Activated naive CD4-positive, alpha-beta T cell treated with anti-CD3 and anti-CD28 coated beads, Interleukin-2, amount 10 ng/mL, durations not matched to agents 5 hours and 36 hours (primary cell): ENCODE data around the gene TKT. TPM values are rescaled to one million over a fixed set of nuclear protein-coding genes. Genes with fewer than 3 reads are reported as not detected.

Source experiments
- total RNA-seq, 2 experiments: library from RNA; stranded (reverse); gene quantifications; one replicate each; pipeline ENCODE4 v1.2.3, GENCODE V29; 2021

Gene TKT, protein sequence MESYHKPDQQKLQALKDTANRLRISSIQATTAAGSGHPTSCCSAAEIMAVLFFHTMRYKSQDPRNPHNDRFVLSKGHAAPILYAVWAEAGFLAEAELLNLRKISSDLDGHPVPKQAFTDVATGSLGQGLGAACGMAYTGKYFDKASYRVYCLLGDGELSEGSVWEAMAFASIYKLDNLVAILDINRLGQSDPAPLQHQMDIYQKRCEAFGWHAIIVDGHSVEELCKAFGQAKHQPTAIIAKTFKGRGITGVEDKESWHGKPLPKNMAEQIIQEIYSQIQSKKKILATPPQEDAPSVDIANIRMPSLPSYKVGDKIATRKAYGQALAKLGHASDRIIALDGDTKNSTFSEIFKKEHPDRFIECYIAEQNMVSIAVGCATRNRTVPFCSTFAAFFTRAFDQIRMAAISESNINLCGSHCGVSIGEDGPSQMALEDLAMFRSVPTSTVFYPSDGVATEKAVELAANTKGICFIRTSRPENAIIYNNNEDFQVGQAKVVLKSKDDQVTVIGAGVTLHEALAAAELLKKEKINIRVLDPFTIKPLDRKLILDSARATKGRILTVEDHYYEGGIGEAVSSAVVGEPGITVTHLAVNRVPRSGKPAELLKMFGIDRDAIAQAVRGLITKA
- 100 to 1,000 TPM; 291 to 295 TPM for total RNA-seq

DNA sequence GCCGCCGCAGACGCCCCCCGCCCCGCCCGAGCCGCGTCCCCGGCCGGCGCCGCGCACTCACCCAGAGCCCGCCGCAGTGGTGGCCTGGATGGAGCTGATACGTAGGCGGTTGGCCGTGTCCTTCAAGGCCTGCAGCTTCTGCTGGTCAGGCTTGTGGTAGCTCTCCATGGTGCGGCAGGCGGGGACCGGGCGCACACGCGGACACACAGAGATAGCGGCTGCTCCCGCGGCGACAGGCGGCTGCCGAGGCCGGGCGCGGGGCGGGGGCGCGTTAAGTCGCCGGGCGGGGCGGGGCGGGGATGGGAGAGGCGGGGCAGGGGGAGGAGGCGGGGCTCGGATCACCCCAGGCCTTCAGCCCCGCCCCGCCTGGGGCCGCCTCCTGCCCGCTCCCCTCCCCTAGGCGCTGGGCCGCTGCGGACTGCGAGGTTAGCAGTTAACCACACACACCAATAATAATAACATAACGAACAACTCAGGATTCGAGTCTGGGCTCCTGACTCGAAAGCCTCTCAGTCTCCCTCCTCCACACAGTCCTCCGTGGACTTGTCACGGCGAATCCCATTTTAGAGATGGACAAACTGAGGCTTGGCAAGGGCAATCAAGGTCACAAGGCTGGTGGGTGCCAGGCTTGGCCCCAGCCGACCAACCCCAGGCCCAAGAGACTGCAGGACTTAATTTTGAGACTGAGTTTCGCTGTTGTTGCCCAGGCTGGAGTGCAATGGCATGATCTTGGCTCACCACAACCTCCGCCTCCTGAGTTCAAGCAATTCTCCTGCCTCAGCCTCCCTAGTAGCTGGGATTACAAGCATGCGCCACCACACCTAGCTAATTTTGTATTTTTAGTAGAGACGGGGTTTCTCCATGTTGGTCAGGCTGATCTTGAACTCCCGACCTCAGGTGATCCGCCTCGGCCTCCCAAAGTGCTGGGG, at the start of gene TKT:
Gene TKT, minus strand, starts transcription at position 248 of the 929 bp plus-strand sequence. Its CDS starts 80 bp downstream, at position 168.

Other genes starting within 250 kb of the TKT start
- 10 to 100 TPM; 31.7 to 32.3 TPM for gene SFMBT1, start 209.9 kb downstream of the TKT start, total RNA-seq
- gene RFT1, start 125.6 kb downstream of the TKT start, total RNA-seq = 10 to 100 TPM; 23.7 to 25.9 TPM
- 10 to 100 TPM; 18.3 to 19.7 TPM for gene PRKCD, start 94.8 kb downstream of the TKT start, total RNA-seq
- 10 to 100 TPM; 24.7 to 26.3 TPM for gene DCP1A, start 91.5 kb upstream of the TKT start, total RNA-seq
- under 1 TPM; 0.18 to 0.34 TPM for gene CACNA1D, start 238.6 kb upstream of the TKT start, total RNA-seq